ENCODE results near the gene NCKAP1. TPM values are rescaled to one million over a fixed set of nuclear protein-coding genes. Genes with fewer than 3 reads are reported as not detected.

The NCKAP1 gene
- 85.9 and 112 TPM in 2 replicates for total RNA-seq

GRCh38 chr2:183038341-183039300 is at the start of gene NCKAP1:
Gene NCKAP1 (minus strand): TSS chr2:183038457. CDS start chr2:183038099, 358 bp downstream.

GRCh38 chr2:183078464-183079138 is 40.3 kb upstream of the NCKAP1 start, which contains the start of gene DUSP19:
Gene DUSP19 (plus strand): TSS chr2:183078747. CDS start chr2:183078934, 187 bp downstream.

DNA sequence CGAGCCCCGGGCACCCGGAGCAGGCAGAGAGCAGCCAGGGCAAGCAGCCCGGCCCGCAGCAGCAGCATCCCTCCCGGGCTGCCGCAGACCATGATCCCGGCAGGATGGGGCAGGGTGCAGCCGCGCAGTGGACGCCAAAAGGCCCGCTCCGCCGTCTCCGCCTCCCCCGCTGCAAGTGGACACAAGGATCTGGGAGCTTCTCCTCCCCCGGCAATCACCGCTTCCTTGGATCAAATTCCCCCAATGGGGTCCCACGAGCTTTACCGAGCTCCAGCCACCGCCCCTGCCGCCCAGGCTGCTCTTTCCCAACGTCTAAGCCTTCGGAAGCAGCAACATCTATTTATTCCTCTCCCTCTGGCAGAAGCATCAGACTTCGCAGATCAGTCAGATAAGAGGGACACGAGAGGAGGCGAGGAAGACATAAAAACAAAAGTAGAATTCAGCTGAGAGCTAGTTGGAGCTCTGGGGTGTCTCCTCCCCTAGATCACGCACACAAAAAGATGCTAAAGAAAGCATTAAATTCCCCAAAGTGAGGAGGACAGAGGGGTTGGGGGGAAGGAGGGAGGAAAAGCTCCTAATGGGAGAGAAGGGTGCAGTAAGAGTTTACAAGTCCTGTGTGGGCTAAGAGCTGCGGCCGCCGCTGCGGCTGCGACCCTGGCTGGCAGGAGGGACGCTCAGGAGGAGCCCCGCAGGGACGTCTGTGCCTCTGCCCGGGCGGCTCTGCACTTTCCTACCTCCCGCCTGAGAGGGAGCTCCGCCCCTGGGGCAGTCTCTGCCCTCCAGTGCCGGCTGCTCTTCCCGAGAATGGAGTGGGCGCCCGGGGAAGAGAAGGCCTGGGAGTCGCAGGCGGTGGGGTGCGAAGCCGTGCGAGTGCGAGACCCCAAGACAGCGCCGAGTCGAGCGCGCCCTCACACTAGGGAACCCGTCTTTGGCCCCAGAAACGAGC is 171.5 kb downstream of the NCKAP1 start, which contains the start of gene FRZB:
TSS of gene FRZB (minus strand) at position 177 of the 946 bp plus-strand sequence. CDS start at position 92, 85 bp downstream.

Other genes starting within 250 kb of the NCKAP1 start
- gene FRZB, start 171.8 kb downstream of the NCKAP1 start, total RNA-seq: 0.60 and 0.82 TPM in 2 replicates
- gene DUSP19, start 40.3 kb upstream of the NCKAP1 start, total RNA-seq: 1.3 and 1.9 TPM in 2 replicates
- 5.4 and 7.7 TPM in 2 replicates for gene NUP35, start 86.0 kb upstream of the NCKAP1 start, total RNA-seq

All from pericardium fibroblast (primary cell).